HCT116 (cell line): ENCODE data around the gene KIF7. TPM values are rescaled to one million over a fixed set of nuclear protein-coding genes. Genes with fewer than 3 reads are reported as not detected.

Experiments used
- ATAC-seq: fragments of 200-7000 bp; cut with Tn5 transposase; 2 replicates; pipeline ENCODE4 v1.9.1; 2020; ENCODE audit warnings: mild to moderate bottlenecking, moderate library complexity
- BruUV-seq: library from RNA; stranded (reverse); fragments of 400-500 nt; replicated peaks from 2 replicates; lab custom pipeline; 2021; lab: Mats Ljungman, UMichigan
- CTCF ChIA-PET: fragments of 300-600 bp; sonication (Branson Sonifier 250); formaldehyde crosslinking; loops from one replicate; lab custom pipeline; 2021; ENCODE audit warnings: antibody characterized with exemption; lab: Charles Lee
- POLR2A ChIA-PET: fragments of 300-600, 350-600 bp; sonication (Branson Sonifier 250); formaldehyde crosslinking; loops from one replicate; lab custom pipeline; 2021; ENCODE audit warnings: antibody characterized with exemption; lab: Charles Lee
- RAD21 ChIA-PET, 2 experiments: fragments of 300-600 bp; sonication (Branson Sonifier 250); formaldehyde crosslinking; loops; one replicate each; lab custom pipeline; 2023; ENCODE audit warnings: low total read pairs in 2 of 2; ENCODE audit not compliant: uncharacterized antibody in 2 of 2, unreplicated experiment in 2 of 2, low non-redundant PET in 1 of 2; lab: Charles Lee
- DNase-seq: peaks from one replicate; pipeline ENCODE4 v3.0.0-alpha.2; 2010; ENCODE audit warnings: low read depth, low spot score
- H2AFZ ChIP-seq: fragments of 200-600 bp; shearing (Covaris generic), sonication (generic); 2 replicates; pipeline ENCODE4 v1.6.1; 2017; ENCODE audit warnings: low read depth, mixed run types, mixed read lengths, antibody characterized with exemption, low read length; ENCODE audit not compliant: poor library complexity, severe bottlenecking
- H3K27ac ChIP-seq: 2 replicates; pipeline ENCODE4 v1.5.1; 2012; ENCODE audit warnings: low read depth, low read length
- H3K27me3 ChIP-seq: fragments of 200-600 bp; sonication (generic); 2 replicates; pipeline ENCODE4 v1.6.1; 2016; ENCODE audit warnings: mixed run types, low read length, mixed read lengths; ENCODE audit not compliant: insufficient read depth
- H3K36me3 ChIP-seq, 2 experiments: fragments of 200-500 bp in 1 of 2; fragments of 200-600 bp in 1 of 2; sonication (Bioruptor generic) in 1 of 2; sonication (generic) in 1 of 2; 2 replicates each; pipeline versions ENCODE4 v1.5.1 to v1.6.1; 2014 to 2016; ENCODE audit warnings: low read length in 2 of 2, inconsistent platforms in 1 of 2, mixed read lengths in 1 of 2, mixed run types in 1 of 2; ENCODE audit not compliant: insufficient read depth in 2 of 2, control insufficient read depth in 1 of 2
- H3K4me1 ChIP-seq, 2 experiments: fragments of 200-600 bp in 1 of 2; sonication (generic) in 1 of 2; 2 replicates each; pipeline versions ENCODE4 v1.5.1 to v1.6.1; 2012 to 2017; ENCODE audit warnings: low read length in 2 of 2, inconsistent platforms in 1 of 2, mild to moderate bottlenecking in 1 of 2, mixed read lengths in 1 of 2, mixed run types in 1 of 2, moderate library complexity in 1 of 2; ENCODE audit not compliant: insufficient read depth in 2 of 2, control insufficient read depth in 1 of 2
- H3K4me2 ChIP-seq: fragments of 200-600 bp; sonication (generic); 2 replicates; pipeline ENCODE4 v1.6.1; 2017; ENCODE audit warnings: mixed run types, low read length, mixed read lengths
- H3K4me3 ChIP-seq, 2 experiments: fragments of 200-600 bp in 1 of 2; sonication (generic) in 1 of 2; replicated peaks in 1 of 2; 2 replicates each; pipeline ENCODE4 v1.5.1; 2011 to 2016; ENCODE audit warnings: low read length in 2 of 2, control low read depth in 1 of 2, low read depth in 1 of 2, mild to moderate bottlenecking in 1 of 2, mixed read lengths in 1 of 2, mixed run types in 1 of 2
- H3K79me2 ChIP-seq: fragments of 200-600 bp; sonication (generic); 2 replicates; pipeline ENCODE4 v1.6.1; 2017; ENCODE audit warnings: mild to moderate bottlenecking, mixed run types, low read length, moderate library complexity, mixed read lengths; ENCODE audit not compliant: insufficient read depth
- H3K9ac ChIP-seq: fragments of 200-600 bp; sonication (generic); 2 replicates; pipeline ENCODE4 v1.6.1; 2016; ENCODE audit warnings: low read length, mixed read lengths
- H3K9me2 ChIP-seq: fragments of 200-600 bp; sonication (generic), shearing (Covaris generic); 2 replicates; pipeline ENCODE4 v1.6.1; 2017; ENCODE audit warnings: mixed run types, mild to moderate bottlenecking, moderate library complexity; ENCODE audit not compliant: insufficient read depth
- H3K9me3 ChIP-seq, 2 experiments: fragments of 200-500 bp in 1 of 2; fragments of 200-600 bp in 1 of 2; sonication (Bioruptor generic) in 1 of 2; sonication (generic) in 1 of 2; 2 replicates each; pipeline ENCODE4 v1.6.1; 2014 to 2017; ENCODE audit warnings: low read length in 2 of 2, mixed read lengths in 2 of 2, inconsistent platforms in 1 of 2, low read depth in 1 of 2, mild to moderate bottlenecking in 1 of 2, mixed run types in 1 of 2, moderate library complexity in 1 of 2; ENCODE audit not compliant: control insufficient read depth in 1 of 2, insufficient read depth in 1 of 2
- H4K20me1 ChIP-seq: fragments of 200-600 bp; sonication (generic), shearing (Covaris generic); 2 replicates; pipeline ENCODE4 v1.6.1; 2017; ENCODE audit warnings: mixed run types, mild to moderate bottlenecking, moderate library complexity; ENCODE audit not compliant: insufficient read depth
- ATF3 ChIP-seq: IDR thresholded peaks from 2 replicates; pipeline ENCODE4 v1.6.1; 2012
- JUND ChIP-seq: IDR thresholded peaks from 2 replicates; pipeline ENCODE4 v1.6.1; 2012
- POLR2AphosphoS5 ChIP-seq: IDR thresholded peaks from 2 replicates; pipeline ENCODE4 v1.6.1; 2011; ENCODE audit warnings: mild to moderate bottlenecking, low read depth, low read length, moderate library complexity
- SP1 ChIP-seq: IDR thresholded peaks from 2 replicates; pipeline ENCODE4 v1.6.1; 2012; ENCODE audit warnings: low read depth
- SRF ChIP-seq: IDR thresholded peaks from 2 replicates; pipeline ENCODE4 v1.6.1; 2012; ENCODE audit warnings: low read depth
- ZFX ChIP-seq: fragments of 450-650 bp; IDR thresholded peaks from 2 replicates; pipeline ENCODE4 v1.6.1; 2017
- ZNF274 ChIP-seq: fragments of 200-500 bp; sonication (Bioruptor generic); IDR thresholded peaks from 2 replicates; pipeline ENCODE4 v1.6.1; 2014; ENCODE audit warnings: mild to moderate bottlenecking, low read depth, low read length, inconsistent platforms
- intact Hi-C: fragments of 100-400 bp; cut with micrococcal nuclease; formaldehyde crosslinking; loops from 2 replicates; pipeline ENCODE4 v1.10.0; 2022
- total RNA-seq: library from RNA; stranded (reverse); gene quantifications from one replicate; pipeline ENCODE4 v1.2.1, GENCODE V29; 2021; ENCODE audit not compliant: unreplicated experiment
- TF ChIP-seq, protein P1 (sequence below): IDR thresholded peaks from 2 replicates; pipeline ENCODE4 v1.6.1; 2011; ENCODE audit warnings: mild to moderate bottlenecking, low read length, moderate library complexity; ENCODE audit not compliant: insufficient replicate concordance; ENCODE audit errors: extremely low read depth

The KIF7 gene
- total RNA-seq, 1 experiment from 2014 or later = 0.12 TPM

DNA sequence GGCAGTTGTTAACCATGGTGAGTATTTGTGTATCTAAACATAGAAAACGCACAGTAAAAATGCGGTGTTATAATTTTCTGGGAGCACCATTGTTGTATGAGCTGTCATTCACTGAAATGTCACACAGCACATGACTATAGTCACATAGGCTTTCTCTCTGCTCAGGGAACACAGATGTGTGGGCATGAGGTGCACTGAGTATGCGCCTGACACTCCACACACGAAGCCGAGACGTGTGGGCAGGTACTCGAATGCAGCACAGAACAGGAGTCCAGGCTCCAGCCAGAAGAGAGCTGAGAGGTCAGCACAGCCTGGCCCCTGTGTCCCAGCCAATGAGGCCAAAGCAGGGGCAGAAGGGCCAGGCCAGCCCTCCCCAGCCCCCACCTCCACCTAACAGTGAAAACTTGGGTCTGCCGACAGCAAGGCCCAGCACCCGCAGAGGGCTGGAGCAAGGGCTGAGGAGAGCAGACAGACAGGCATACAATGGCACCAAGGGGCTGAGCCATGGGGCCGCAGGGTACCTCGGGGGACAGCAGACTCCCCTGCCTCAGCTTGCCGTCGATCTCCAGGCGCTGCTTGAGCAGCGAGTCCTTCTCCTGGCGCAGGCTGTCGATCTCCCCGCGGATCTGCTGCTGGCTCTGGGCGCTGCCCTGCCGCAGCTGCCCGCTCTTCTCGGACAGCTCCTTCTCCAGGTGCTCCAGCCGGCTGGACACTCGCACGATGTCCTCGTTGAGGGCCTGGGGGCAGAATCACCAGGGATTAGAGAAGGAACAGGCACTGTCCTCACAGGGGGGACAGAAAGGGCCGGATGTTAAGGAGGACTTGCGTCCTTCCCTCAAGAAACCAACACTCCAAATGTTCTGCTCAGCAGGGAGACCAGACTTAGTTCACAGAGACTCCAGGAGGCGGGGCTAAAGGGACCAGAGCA is 24.0 kb downstream of the KIF7 start:
- H3K4me1 ChIP-seq = no peaks in the 10 kb centered on the region
- H3K27ac ChIP-seq = no peak overlapping the region
- no peaks in the 10 kb centered on the region for H3K9me3 ChIP-seq
- H4K20me1 ChIP-seq = no peaks in the 10 kb centered on the region
- no peaks in the 10 kb centered on the region for H3K27me3 ChIP-seq
- RAD21 ChIA-PET = no interaction called here
- H3K9me2 ChIP-seq = no peaks in the 10 kb centered on the region
- ATAC-seq (peak; percentile 35), DNase-seq (no peak)
- TF ChIP-seq ZNF274 (no peak), POLR2AphosphoS5 (0 out of 2 replicates have a peak, but pooled peaks have one; percentile 1), ZFX (no peak), SP1 (no peak), ATF3 (no peak), SRF (no peak), JUND (no peak)
- TF ChIP-seq, protein P1, sequence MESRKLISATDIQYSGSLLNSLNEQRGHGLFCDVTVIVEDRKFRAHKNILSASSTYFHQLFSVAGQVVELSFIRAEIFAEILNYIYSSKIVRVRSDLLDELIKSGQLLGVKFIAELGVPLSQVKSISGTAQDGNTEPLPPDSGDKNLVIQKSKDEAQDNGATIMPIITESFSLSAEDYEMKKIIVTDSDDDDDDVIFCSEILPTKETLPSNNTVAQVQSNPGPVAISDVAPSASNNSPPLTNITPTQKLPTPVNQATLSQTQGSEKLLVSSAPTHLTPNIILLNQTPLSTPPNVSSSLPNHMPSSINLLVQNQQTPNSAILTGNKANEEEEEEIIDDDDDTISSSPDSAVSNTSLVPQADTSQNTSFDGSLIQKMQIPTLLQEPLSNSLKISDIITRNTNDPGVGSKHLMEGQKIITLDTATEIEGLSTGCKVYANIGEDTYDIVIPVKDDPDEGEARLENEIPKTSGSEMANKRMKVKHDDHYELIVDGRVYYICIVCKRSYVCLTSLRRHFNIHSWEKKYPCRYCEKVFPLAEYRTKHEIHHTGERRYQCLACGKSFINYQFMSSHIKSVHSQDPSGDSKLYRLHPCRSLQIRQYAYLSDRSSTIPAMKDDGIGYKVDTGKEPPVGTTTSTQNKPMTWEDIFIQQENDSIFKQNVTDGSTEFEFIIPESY = no peak
- no peak overlapping the region for H2AFZ ChIP-seq
- CTCF ChIA-PET = no interaction called here
- no peak overlapping the region for H3K9ac ChIP-seq
- H3K79me2 ChIP-seq = no peaks in the 10 kb centered on the region
- no peak overlapping the region for H3K4me2 ChIP-seq
- intact Hi-C loops = no loop called here
- POLR2A ChIA-PET = no interaction called here
- no peak overlapping the region for H3K4me3 ChIP-seq
- BruUV-seq = no TSS peak
- H3K36me3 ChIP-seq = peaks cover 28 to 43% of the 10 kb centered on the region in 2 experiments
